HepG2 (cell line): ENCODE data around the gene BMP2K. TPM values are rescaled to one million over a fixed set of nuclear protein-coding genes. Genes with fewer than 3 reads are reported as not detected.

Experiments used
- ATAC-seq: fragments of 200-7000 bp; cut with Tn5 transposase; 3 replicates; pipeline ENCODE4 v1.9.1; 2020; ENCODE audit warnings: mild to moderate bottlenecking, moderate library complexity
- BruUV-seq: library from RNA; stranded (reverse); fragments of 400-500 nt; replicated peaks from 2 replicates; lab custom pipeline; 2021; lab: Mats Ljungman, UMichigan
- CTCF ChIA-PET: fragments of 300-600 bp; formaldehyde crosslinking; extraction: SDS; loops from one replicate; lab custom pipeline; 2021; ENCODE audit warnings: low total read pairs, inconsistent platforms, low intra/inter-chr PET ratio; lab: Yijun Ruan, JAX
- POLR2A ChIA-PET: fragments of 350-600 bp; sonication (Branson Sonifier 250); formaldehyde crosslinking; loops from one replicate; lab custom pipeline; 2020; ENCODE audit warnings: antibody characterized with exemption, inconsistent platforms; lab: Yijun Ruan, JAX
- DNase-seq: peaks from one replicate; pipeline ENCODE4 v3.0.0-alpha.2; 2015; ENCODE audit warnings: low spot score
- FAIRE-seq: peaks from 3 replicates; lab custom pipeline; 2011; peaks lifted over from hg19 to GRCh38; lab: Jason Lieb, UNC
- H2AFZ ChIP-seq: one replicate; pipeline ENCODE4 v1.6.1; 2011; ENCODE audit warnings: low read length, inconsistent platforms
- H3K27ac ChIP-seq: fragments of 300-600 bp; 3 replicates; pipeline ENCODE4 v1.8.0; 2011; ENCODE audit warnings: mixed run types, mild to moderate bottlenecking, mixed read lengths, low read length, inconsistent platforms; ENCODE audit not compliant: insufficient read depth; ENCODE audit errors: extremely low read length
- H3K27me3 ChIP-seq, 2 experiments: fragments of 200-600 bp in 1 of 2; 2 replicates in 1 of 2; 3 replicates in 1 of 2; pipeline versions ENCODE4 v1.6.0 to v1.8.0; 2011; ENCODE audit warnings: low read length in 2 of 2, mild to moderate bottlenecking in 2 of 2, moderate library complexity in 2 of 2, inconsistent platforms in 1 of 2; ENCODE audit not compliant: insufficient read depth in 2 of 2, control insufficient read depth in 1 of 2
- H3K36me3 ChIP-seq, 2 experiments: fragments of 200-600 bp in 1 of 2; replicated peaks in 1 of 2; 2 replicates in 1 of 2; 3 replicates in 1 of 2; pipeline versions ENCODE4 v1.5.1 to v1.8.0; 2011; ENCODE audit warnings: low read length in 2 of 2, inconsistent platforms in 1 of 2; ENCODE audit not compliant: insufficient read depth in 2 of 2, control insufficient read depth in 1 of 2
- H3K4me1 ChIP-seq: 2 replicates; pipeline ENCODE4 v1.5.1; 2012; ENCODE audit warnings: low read length, inconsistent platforms; ENCODE audit not compliant: insufficient read depth
- H3K4me2 ChIP-seq: 2 replicates; pipeline ENCODE4 v1.6.0; 2011; ENCODE audit warnings: low read depth, low read length, inconsistent platforms
- H3K4me3 ChIP-seq, 3 experiments: fragments of 200-600 bp in 1 of 3; sonication (generic), shearing (Covaris generic) in 1 of 3; replicated peaks in 1 of 3; 2 replicates each; pipeline ENCODE4 v1.5.1; 2011 to 2016; ENCODE audit warnings: low read length in 3 of 3, inconsistent platforms in 2 of 3, low read depth in 2 of 3, mild to moderate bottlenecking in 2 of 3, control low read depth in 1 of 3, mixed read lengths in 1 of 3; ENCODE audit not compliant: insufficient read depth in 1 of 3
- H3K79me2 ChIP-seq: one replicate; pipeline ENCODE4 v1.6.1; 2011; ENCODE audit warnings: low read length, inconsistent platforms; ENCODE audit not compliant: insufficient read depth
- H3K9ac ChIP-seq: 2 replicates; pipeline ENCODE4 v1.6.0; 2011; ENCODE audit warnings: mild to moderate bottlenecking, low read depth, low read length, inconsistent platforms; ENCODE audit not compliant: insufficient read depth
- H3K9me3 ChIP-seq: 2 replicates; pipeline ENCODE4 v1.5.1; 2012; ENCODE audit warnings: mild to moderate bottlenecking, low read length
- H4K20me1 ChIP-seq: 2 replicates; pipeline ENCODE4 v1.6.0; 2011; ENCODE audit warnings: inconsistent platforms, mild to moderate bottlenecking, low read length, moderate library complexity; ENCODE audit not compliant: insufficient read depth
- BORCS8-MEF2B ChIP-seq: sonication (generic); formaldehyde crosslinking; IDR thresholded peaks from 2 replicates; pipeline ENCODE4 v1.8.0; 2022; ENCODE audit warnings: mild to moderate bottlenecking, missing genetic modification reagents
- CENPX ChIP-seq: sonication (generic); formaldehyde crosslinking; IDR thresholded peaks from 2 replicates; pipeline ENCODE4 v1.9.0; 2021; ENCODE audit warnings: mild to moderate bottlenecking, missing genetic modification reagents, moderate library complexity
- JUN ChIP-seq: sonication (generic); formaldehyde crosslinking; IDR thresholded peaks from 2 replicates; pipeline ENCODE4 v1.4.0; 2020; ENCODE audit warnings: mild to moderate bottlenecking, missing genetic modification reagents
- KDM3A ChIP-seq: IDR thresholded peaks from 2 replicates; pipeline ENCODE4 v1.6.1; 2018; ENCODE audit warnings: low read depth, missing compliant biosample characterization
- KDM5A ChIP-seq: fragments of 200-600 bp; sonication (generic); IDR thresholded peaks from 2 replicates; pipeline ENCODE4 v1.7.0; 2018; ENCODE audit warnings: antibody characterized with exemption, mild to moderate bottlenecking, low read length, borderline replicate concordance
- NPAS2 ChIP-seq: sonication (generic); formaldehyde crosslinking; IDR thresholded peaks from 2 replicates; pipeline ENCODE4 v1.8.0; 2022; ENCODE audit warnings: mild to moderate bottlenecking, missing genetic modification reagents, borderline replicate concordance
- RELA ChIP-seq: sonication (generic); formaldehyde crosslinking; IDR thresholded peaks from 2 replicates; pipeline ENCODE4 v1.4.0; 2020; ENCODE audit warnings: missing genetic modification reagents
- ZC3H13 ChIP-seq: sonication (generic); formaldehyde crosslinking; IDR thresholded peaks from 2 replicates; pipeline ENCODE4 v1.8.1; 2023; ENCODE audit warnings: mild to moderate bottlenecking, missing genetic modification reagents, moderate library complexity
- ZNF781 ChIP-seq: sonication (generic); formaldehyde crosslinking; IDR thresholded peaks from 2 replicates; pipeline ENCODE4 v1.5.1; 2020; ENCODE audit warnings: borderline replicate concordance, mild to moderate bottlenecking, missing genetic modification reagents; ENCODE audit errors: not compliant biosample characterization
- in situ Hi-C: cut with HindIII; loops from 2 replicates; pipeline ENCODE4 v1.10.0; 2017; ENCODE audit warnings: low pct_unique_long_range_greater_than_20kb; ENCODE audit not compliant: extremely low pct_ligation_motif_present
- intact Hi-C: fragments of 100-400 bp; cut with micrococcal nuclease; formaldehyde crosslinking; loops from one replicate; pipeline ENCODE4 v1.10.0; 2022; ENCODE audit not compliant: unreplicated experiment
- polyA plus RNA-seq, 8 experiments: library from polyadenylated mRNA; depleted of rRNA in 3 of 8; stranded (reverse) in 7 of 8; unstranded in 1 of 8; fragments of >200 nt; fragmentation: Illumina TruSeq in 4 of 8; extraction: Trizol in 4 of 8; gene quantifications; 2 replicates each; pipeline versions ENCODE4 v1.2.1 to v1.2.3, GENCODE V29; 2011 to 2016; ENCODE audit warnings: low read depth in 4 of 8, missing spikeins in 1 of 8, mixed read lengths in 1 of 8; ENCODE audit not compliant: insufficient read depth in 1 of 8
- total RNA-seq, 5 experiments: library from RNA; depleted of rRNA; stranded (reverse); fragments of >200 nt; fragmentation: Illumina TruSeq; extraction: Trizol; gene quantifications; 2 replicates each; pipeline ENCODE4 v1.2.3, GENCODE V29; 2016; ENCODE audit warnings: low read depth in 1 of 5
- TF ChIP-seq, protein P1 (sequence below): sonication (generic); formaldehyde crosslinking; IDR thresholded peaks from 2 replicates; pipeline ENCODE4 v1.8.1; 2023; ENCODE audit warnings: mild to moderate bottlenecking, missing genetic modification reagents
- TF ChIP-seq, protein P2 (sequence below): sonication (generic); formaldehyde crosslinking; IDR thresholded peaks from 2 replicates; pipeline ENCODE4 v1.8.0; 2022; ENCODE audit warnings: mild to moderate bottlenecking, missing genetic modification reagents, moderate library complexity

Gene BMP2K
- total and polyA plus RNA-seq, 2 of the 13 experiments (the other 11 are each of a cell fraction or from before 2014, with no cell fraction given), result 8.6 to 15.2 TPM

GRCh38 chr4:78766650-78767049 is 9.5 kb upstream of the BMP2K start (continued):
- TF ChIP-seq, protein P1, sequence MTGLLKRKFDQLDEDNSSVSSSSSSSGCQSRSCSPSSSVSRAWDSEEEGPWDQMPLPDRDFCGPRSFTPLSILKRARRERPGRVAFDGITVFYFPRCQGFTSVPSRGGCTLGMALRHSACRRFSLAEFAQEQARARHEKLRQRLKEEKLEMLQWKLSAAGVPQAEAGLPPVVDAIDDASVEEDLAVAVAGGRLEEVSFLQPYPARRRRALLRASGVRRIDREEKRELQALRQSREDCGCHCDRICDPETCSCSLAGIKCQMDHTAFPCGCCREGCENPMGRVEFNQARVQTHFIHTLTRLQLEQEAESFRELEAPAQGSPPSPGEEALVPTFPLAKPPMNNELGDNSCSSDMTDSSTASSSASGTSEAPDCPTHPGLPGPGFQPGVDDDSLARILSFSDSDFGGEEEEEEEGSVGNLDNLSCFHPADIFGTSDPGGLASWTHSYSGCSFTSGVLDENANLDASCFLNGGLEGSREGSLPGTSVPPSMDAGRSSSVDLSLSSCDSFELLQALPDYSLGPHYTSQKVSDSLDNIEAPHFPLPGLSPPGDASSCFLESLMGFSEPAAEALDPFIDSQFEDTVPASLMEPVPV (CRISPR knock-in tag), result no peak
- TF ChIP-seq KDM5A (no peak), BORCS8-MEF2B (CRISPR knock-in tag) (no peak), ZC3H13 (CRISPR knock-in tag) (no peak), RELA (CRISPR knock-in tag) (no peak), ZNF781 (no peak), CENPX (CRISPR knock-in tag) (no peak), JUN (CRISPR knock-in tag) (no peak)
- TF ChIP-seq, protein P2, sequence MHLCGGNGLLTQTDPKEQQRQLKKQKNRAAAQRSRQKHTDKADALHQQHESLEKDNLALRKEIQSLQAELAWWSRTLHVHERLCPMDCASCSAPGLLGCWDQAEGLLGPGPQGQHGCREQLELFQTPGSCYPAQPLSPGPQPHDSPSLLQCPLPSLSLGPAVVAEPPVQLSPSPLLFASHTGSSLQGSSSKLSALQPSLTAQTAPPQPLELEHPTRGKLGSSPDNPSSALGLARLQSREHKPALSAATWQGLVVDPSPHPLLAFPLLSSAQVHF, result no peak
- TF ChIP-seq, all 625 proteins: peak for 0

DNA sequence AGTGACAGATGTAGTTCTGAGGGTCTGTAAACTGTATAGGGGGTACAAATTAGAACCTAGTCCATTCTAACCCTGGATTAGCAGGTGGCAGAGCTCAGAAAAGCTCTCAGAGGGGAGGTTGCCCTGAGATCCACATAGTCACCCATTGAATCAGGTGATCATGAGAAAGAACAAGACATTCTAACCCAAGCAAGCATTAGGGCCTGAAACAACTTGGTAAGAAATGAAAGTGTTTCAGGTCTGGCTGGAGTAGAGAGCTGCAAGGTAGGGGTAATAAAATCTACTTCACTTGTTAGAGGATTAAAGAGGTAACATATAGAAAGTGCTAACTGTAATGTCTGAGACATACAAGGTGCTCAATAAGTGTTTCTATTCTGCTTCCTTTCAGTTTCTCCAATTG is 8.8 kb upstream of the BMP2K start:
- no peak overlapping the region for H3K4me2 ChIP-seq
- no peak overlapping the region for H3K4me3 ChIP-seq
- no peak overlapping the region for H2AFZ ChIP-seq
- no peak for TF ChIP-seq NPAS2 (CRISPR knock-in tag)
- no peak for TF ChIP-seq KDM3A (CRISPR knock-in tag)
- ChIA-PET CTCF (no interaction called here), POLR2A (no interaction called here)
- intact Hi-C loops, result no loop called here
- H3K9me3 ChIP-seq, result no peaks in the 10 kb centered on the region
- H3K79me2 ChIP-seq, result no peaks in the 10 kb centered on the region
- BruUV-seq, result no TSS peak
- ATAC-seq (no peak), DNase-seq (no peak), FAIRE-seq (no peak)
- H4K20me1 ChIP-seq, result no peaks in the 10 kb centered on the region
- no peak overlapping the region for H3K27ac ChIP-seq
- no peaks in the 10 kb centered on the region for H3K36me3 ChIP-seq
- H3K4me1 ChIP-seq, result no peaks in the 10 kb centered on the region
- no peak overlapping the region for H3K9ac ChIP-seq
- peaks cover 0 to 1% of the 10 kb centered on the region in 2 experiments; a peak in 1 of 5 replicates for H3K27me3 ChIP-seq
- in situ Hi-C loops, result no loop called here
